Osteocyte (in vitro differentiated cells): ENCODE results near the gene MOK. TPM values are rescaled to one million over a fixed set of nuclear protein-coding genes. Genes with fewer than 3 reads are reported as not detected.

Experiments
- DNase-seq: peaks from one replicate; pipeline ENCODE4 v3.0.0; 2021; ENCODE audit warnings: mixed read lengths; ENCODE audit not compliant: unreplicated experiment; ENCODE audit errors: extremely low spot score
- H3K27ac Mint-ChIP-seq: one replicate; pipeline ENCODE4 v1.8.0; 2021; ENCODE audit warnings: mild to moderate bottlenecking, mixed read lengths; ENCODE audit not compliant: unreplicated experiment
- H3K27me3 Mint-ChIP-seq: one replicate; pipeline ENCODE4 v1.8.0; 2021; ENCODE audit warnings: mixed read lengths; ENCODE audit not compliant: unreplicated experiment
- H3K36me3 Mint-ChIP-seq: one replicate; pipeline ENCODE4 v1.8.0; 2021; ENCODE audit warnings: mixed read lengths; ENCODE audit not compliant: unreplicated experiment
- H3K4me1 Mint-ChIP-seq: one replicate; pipeline ENCODE4 v1.8.0; 2021; ENCODE audit warnings: mixed read lengths; ENCODE audit not compliant: unreplicated experiment
- H3K4me3 Mint-ChIP-seq: one replicate; pipeline ENCODE4 v1.8.0; 2021; ENCODE audit warnings: mild to moderate bottlenecking, moderate library complexity, mixed read lengths; ENCODE audit not compliant: unreplicated experiment
- H3K9me3 Mint-ChIP-seq: one replicate; pipeline ENCODE4 v1.8.0; 2021; ENCODE audit warnings: mixed read lengths; ENCODE audit not compliant: unreplicated experiment
- total RNA-seq: library from RNA; stranded (reverse); gene quantifications from 2 replicates; pipeline ENCODE4 v1.2.1, GENCODE V29; 2021
- TF ChIP-seq, protein P1 (sequence below): fragments of 200-600 bp; sonication (generic); IDR thresholded peaks from 2 replicates; pipeline ENCODE4 v1.5.0; 2021; ENCODE audit warnings: antibody characterized with exemption, mild to moderate bottlenecking, moderate library complexity

The MOK gene
- total RNA-seq, 1 donor from 2014 or later, result 9.5 TPM

DNA sequence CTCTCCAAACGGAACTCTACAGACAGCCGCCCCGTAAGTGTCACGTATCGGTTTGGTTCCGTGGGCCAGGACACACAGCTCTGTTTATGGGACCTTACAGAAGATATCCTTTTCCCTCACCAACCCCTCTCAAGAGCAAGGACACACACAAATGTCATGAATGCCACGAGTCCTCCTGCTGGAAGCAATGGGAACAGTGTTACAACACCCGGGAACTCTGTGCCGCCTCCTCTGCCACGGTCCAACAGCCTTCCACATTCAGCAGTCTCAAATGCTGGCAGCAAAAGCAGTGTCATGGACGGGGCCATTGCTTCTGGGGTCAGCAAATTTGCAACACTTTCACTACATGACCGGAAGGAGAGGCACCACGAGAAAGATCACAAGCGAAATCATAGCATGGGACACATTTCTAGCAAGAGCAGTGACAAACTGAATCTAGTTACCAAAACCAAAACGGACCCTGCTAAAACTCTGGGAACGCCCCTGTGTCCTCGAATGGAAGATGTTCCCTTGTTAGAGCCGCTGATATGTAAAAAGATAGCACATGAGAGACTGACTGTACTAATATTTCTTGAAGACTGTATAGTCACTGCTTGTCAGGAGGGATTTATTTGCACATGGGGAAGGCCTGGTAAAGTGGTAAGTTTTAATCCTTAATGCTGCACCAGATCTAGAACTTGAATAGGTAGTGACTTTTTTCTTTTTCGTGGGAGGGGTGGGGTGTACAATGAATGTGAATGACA, 95.6 kb downstream of the MOK start:
- H3K27me3 Mint-ChIP-seq, result no peaks in the 10 kb centered on the region

DNA sequence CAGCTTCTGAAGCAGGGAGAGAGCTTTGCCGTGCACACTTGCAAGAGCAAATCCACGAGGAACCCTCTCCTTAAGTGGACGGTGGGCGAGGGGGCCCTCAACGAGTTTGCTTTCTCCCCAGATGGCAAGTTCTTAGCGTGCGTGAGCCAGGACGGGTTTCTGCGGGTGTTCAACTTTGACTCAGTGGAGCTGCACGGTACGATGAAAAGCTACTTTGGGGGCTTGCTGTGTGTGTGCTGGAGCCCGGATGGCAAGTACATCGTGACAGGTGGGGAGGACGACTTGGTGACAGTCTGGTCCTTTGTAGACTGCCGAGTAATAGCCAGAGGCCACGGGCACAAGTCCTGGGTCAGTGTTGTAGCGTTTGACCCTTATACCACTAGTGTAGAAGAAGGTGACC, 96.2 kb downstream of the MOK start:
- no peak for DNase-seq
- Mint-ChIP-seq H3K4me1 (no peaks in the 10 kb centered on the region), H3K9me3 (no peaks in the 10 kb centered on the region), H3K36me3 (peaks cover 30% of the 10 kb centered on the region), H3K27ac (no peak overlapping the region), H3K27me3 (no peaks in the 10 kb centered on the region), H3K4me3 (no peak overlapping the region)
- TF ChIP-seq, protein P1, sequence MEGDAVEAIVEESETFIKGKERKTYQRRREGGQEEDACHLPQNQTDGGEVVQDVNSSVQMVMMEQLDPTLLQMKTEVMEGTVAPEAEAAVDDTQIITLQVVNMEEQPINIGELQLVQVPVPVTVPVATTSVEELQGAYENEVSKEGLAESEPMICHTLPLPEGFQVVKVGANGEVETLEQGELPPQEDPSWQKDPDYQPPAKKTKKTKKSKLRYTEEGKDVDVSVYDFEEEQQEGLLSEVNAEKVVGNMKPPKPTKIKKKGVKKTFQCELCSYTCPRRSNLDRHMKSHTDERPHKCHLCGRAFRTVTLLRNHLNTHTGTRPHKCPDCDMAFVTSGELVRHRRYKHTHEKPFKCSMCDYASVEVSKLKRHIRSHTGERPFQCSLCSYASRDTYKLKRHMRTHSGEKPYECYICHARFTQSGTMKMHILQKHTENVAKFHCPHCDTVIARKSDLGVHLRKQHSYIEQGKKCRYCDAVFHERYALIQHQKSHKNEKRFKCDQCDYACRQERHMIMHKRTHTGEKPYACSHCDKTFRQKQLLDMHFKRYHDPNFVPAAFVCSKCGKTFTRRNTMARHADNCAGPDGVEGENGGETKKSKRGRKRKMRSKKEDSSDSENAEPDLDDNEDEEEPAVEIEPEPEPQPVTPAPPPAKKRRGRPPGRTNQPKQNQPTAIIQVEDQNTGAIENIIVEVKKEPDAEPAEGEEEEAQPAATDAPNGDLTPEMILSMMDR, result no peak

More for the DNA sequence above, 95.6 kb downstream of the MOK start:
- H3K4me1 Mint-ChIP-seq, result no peaks in the 10 kb centered on the region
- H3K9me3 Mint-ChIP-seq, result no peaks in the 10 kb centered on the region
- no peak overlapping the region for H3K4me3 Mint-ChIP-seq
- no peak overlapping the region for H3K27ac Mint-ChIP-seq
- no peak for DNase-seq
- TF ChIP-seq, protein P1, result peak; percentile 22
- H3K36me3 Mint-ChIP-seq, result peaks cover 26% of the 10 kb centered on the region

DNA sequence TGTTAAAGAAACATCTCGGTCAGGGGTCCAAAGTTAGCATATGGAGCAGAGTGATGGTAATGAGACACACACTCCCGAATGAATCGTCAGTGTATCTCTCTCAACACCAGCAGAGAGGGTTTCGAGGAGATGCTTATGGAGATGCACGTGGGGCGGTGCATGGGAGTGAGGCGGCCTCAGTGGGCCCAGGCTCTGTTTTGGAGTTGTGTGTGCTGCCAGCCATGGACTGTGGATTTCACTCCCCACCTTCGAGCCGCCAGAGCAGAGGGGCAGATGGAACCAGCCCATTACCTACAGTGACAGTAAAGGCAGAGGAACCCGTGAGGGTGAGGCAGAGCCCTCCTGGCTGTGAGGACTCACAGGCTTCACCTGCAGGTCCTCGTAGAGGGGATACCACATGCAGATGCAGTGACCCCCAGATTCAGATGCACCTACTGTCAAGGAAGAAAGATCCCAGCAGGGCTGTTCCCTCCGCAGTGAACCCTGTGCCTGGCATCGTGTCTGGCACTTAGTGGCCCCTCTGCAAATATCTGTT, 97.1 kb downstream of the MOK start:
- Mint-ChIP-seq H3K27me3 (no peaks in the 10 kb centered on the region), H3K4me1 (no peaks in the 10 kb centered on the region), H3K36me3 (peaks cover 30% of the 10 kb centered on the region), H3K9me3 (no peaks in the 10 kb centered on the region), H3K27ac (no peak overlapping the region), H3K4me3 (no peak overlapping the region)
- DNase-seq, result no peak
- TF ChIP-seq, protein P1, result no peak

DNA sequence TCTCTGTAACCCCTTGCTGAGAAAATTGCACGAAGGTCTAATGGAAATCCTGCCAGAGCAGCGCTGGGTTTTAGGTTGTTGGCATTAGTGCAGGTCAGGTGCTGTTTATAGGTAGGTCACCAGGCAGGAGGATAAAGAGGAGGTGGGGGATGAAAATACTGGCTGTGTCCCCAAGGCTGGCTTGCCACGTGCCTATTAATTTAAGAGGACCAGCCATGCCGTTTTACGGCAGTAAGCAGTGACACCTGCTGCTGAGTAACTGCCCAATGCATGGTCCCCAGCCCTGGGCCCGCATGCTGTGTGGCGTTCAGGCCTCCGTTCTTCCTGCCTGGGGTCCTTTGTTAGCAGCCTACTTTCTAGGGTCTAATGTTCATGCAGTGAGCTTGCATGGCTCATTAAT, 98.0 kb downstream of the MOK start:
- no peaks in the 10 kb centered on the region for H3K9me3 Mint-ChIP-seq
- no peak for DNase-seq
- H3K4me1 Mint-ChIP-seq, result no peaks in the 10 kb centered on the region
- no peaks in the 10 kb centered on the region for H3K27me3 Mint-ChIP-seq
- TF ChIP-seq, protein P1, result no peak
- H3K36me3 Mint-ChIP-seq, result peaks cover 30% of the 10 kb centered on the region
- H3K27ac Mint-ChIP-seq, result no peak overlapping the region
- H3K4me3 Mint-ChIP-seq, result no peak overlapping the region

DNA sequence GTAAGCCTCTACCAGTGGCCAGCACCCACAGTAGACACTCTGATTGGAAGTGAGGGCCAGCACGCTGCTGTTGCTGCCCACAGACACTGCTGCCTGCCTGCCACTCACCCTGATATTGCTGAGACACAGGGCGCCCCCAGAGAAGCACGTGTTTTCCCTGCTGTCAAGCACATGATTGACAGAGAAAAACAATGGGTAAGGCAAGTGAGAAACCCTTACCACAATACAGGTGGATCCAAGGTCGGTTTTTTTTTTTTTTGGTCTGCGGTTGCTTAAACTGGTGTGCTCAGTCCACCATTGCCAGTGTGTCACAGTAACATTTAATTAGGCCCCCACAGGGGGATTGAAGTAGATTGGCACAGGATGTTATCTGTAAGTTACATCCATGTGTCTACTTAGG, 99.4 kb downstream of the MOK start:
- no peak overlapping the region for H3K4me3 Mint-ChIP-seq
- H3K9me3 Mint-ChIP-seq, result no peaks in the 10 kb centered on the region
- no peaks in the 10 kb centered on the region for H3K27me3 Mint-ChIP-seq
- peaks cover 30% of the 10 kb centered on the region for H3K36me3 Mint-ChIP-seq
- TF ChIP-seq, protein P1, result no peak
- H3K27ac Mint-ChIP-seq, result no peak overlapping the region
- no peaks in the 10 kb centered on the region for H3K4me1 Mint-ChIP-seq
- no peak for DNase-seq
